Esophagus muscularis mucosa (tissue), 4 donors: ENCODE data around the gene CC2D1A. TPM values are rescaled to one million over a fixed set of nuclear protein-coding genes. Genes with fewer than 3 reads are reported as not detected.

Source experiments
- DNase-seq: peaks from one replicate; pipeline ENCODE4 v3.0.0-alpha.2; 2017; ENCODE audit errors: extremely low spot score
- H3K27ac ChIP-seq, 4 donors: fragments of 200-600 bp; sonication (generic); replicated peaks in 1 of 4; 1 replicate in 3 of 4; 2 replicates in 1 of 4; pipeline ENCODE4 v1.5.1; 2016 to 2019; ENCODE audit warnings: mild to moderate bottlenecking in 1 of 4
- H3K27me3 ChIP-seq, 4 donors: fragments of 200-600 bp; sonication (generic); one replicate each; pipeline versions ENCODE4 v1.5.1 to v1.6.0; 2016 to 2019
- H3K36me3 ChIP-seq, 4 donors: fragments of 200-600 bp; sonication (generic); one replicate each; pipeline ENCODE4 v1.5.1; 2016 to 2019
- H3K4me1 ChIP-seq, 4 donors: fragments of 200-600 bp; sonication (generic); one replicate each; pipeline ENCODE4 v1.5.1; 2016 to 2019
- H3K4me3 ChIP-seq, 4 donors: fragments of 200-600 bp; sonication (generic); 1 replicate in 2 of 4; 2 replicates in 2 of 4; pipeline ENCODE4 v1.5.1; 2016 to 2019; ENCODE audit warnings: mild to moderate bottlenecking in 4 of 4, moderate library complexity in 1 of 4
- H3K9me3 ChIP-seq, 4 donors: fragments of 200-600 bp; sonication (generic); 1 replicate in 3 of 4; 2 replicates in 1 of 4; pipeline ENCODE4 v1.5.1; 2016 to 2019
- CTCF ChIP-seq, 3 experiments: fragments of 200-600 bp in 2 of 3; fragments of 450-650 bp in 1 of 3; sonication (generic) in 2 of 3; IDR thresholded peaks; one replicate each; pipeline ENCODE4 v1.5.1; 2017 to 2019; ENCODE audit warnings: antibody characterized with exemption in 3 of 3, mild to moderate bottlenecking in 2 of 3, moderate library complexity in 1 of 3
- EP300 ChIP-seq: sonication (generic); formaldehyde crosslinking; IDR thresholded peaks from one replicate; pipeline ENCODE4 v1.6.1; 2017; ENCODE audit warnings: antibody characterized with exemption
- POLR2A ChIP-seq: fragments of 450-650 bp; IDR thresholded peaks from one replicate; pipeline ENCODE4 v1.6.1; 2017; ENCODE audit warnings: antibody characterized with exemption, moderate library complexity, mild to moderate bottlenecking, low read depth
- POLR2AphosphoS5 ChIP-seq, 2 donors: sonication (generic); formaldehyde crosslinking; IDR thresholded peaks; one replicate each; pipeline ENCODE4 v1.6.1; 2017; ENCODE audit warnings: antibody characterized with exemption in 2 of 2
- WGBS: methylation state at CpG from one replicate; pipeline ENCODE4 v1.1.5; 2018; 5-methylcytosine and 5-hydroxymethylcytosine counted together
- intact Hi-C: fragments of 100-400 bp; cut with DNase I; formaldehyde crosslinking; loops from one replicate; pipeline ENCODE4 v1.15.1; 2023
- total RNA-seq, 4 donors: library from RNA; depleted of rRNA; stranded (reverse); fragments of >200 nt; gene quantifications; one replicate each; pipeline versions ENCODE4 v1.1.0 to v1.2.1, GENCODE V29; 2016

Gene CC2D1A
- total RNA-seq, 4 donors from 2014 or later, result 22.9 to 42.8 (median 33.6) TPM

GRCh38 chr19:13932911-13933393, 27.0 kb downstream of the CC2D1A start:
- Histone ChIP-seq H3K36me3 (peaks cover 0 to 32% (median 21%) of the 10 kb centered on the region in 4 donors), H3K4me1 (peaks cover 0 to 6% (median 5%) of the 10 kb centered on the region in 4 donors), H3K4me3 (no peak overlapping the region), H3K27ac (no peak overlapping the region), H3K9me3 (no peaks in the 10 kb centered on the region), H3K27me3 (peaks cover 0 to 50% (median 12%) of the 10 kb centered on the region in 4 donors)
- intact Hi-C loops, result no loop called here
- TF ChIP-seq POLR2AphosphoS5 (IDR thresholded peaks at IDR 0.05), result no peak
- TF ChIP-seq CTCF (IDR thresholded peaks at IDR 0.05), result no peak
- no peak for TF ChIP-seq EP300
- TF ChIP-seq POLR2A, result no peak
- 97% methylated on average over 7 of the region's 42 CpGs for WGBS
- no peak for DNase-seq

- 87% methylated on average over 2 of the region's 2 CpGs for WGBS
- H3K4me1 ChIP-seq, result peaks cover 0 to 14% (median 12%) of the 10 kb centered on the region in 4 donors
- DNase-seq, result no peak
- peaks cover 0 to 20% (median 16%) of the 10 kb centered on the region in 4 donors for H3K36me3 ChIP-seq
- TF ChIP-seq EP300, result no peak
- TF ChIP-seq POLR2A, result no peak
- TF ChIP-seq CTCF (IDR thresholded peaks at IDR 0.05), result no peak
- TF ChIP-seq POLR2AphosphoS5 (IDR thresholded peaks at IDR 0.05), result no peak
- H3K9me3 ChIP-seq, result no peaks in the 10 kb centered on the region
- no peak overlapping the region for H3K27ac ChIP-seq
- intact Hi-C loops, result no loop called here
- peaks cover 0 to 59% (median 12%) of the 10 kb centered on the region in 4 donors for H3K27me3 ChIP-seq
- no peak overlapping the region for H3K4me3 ChIP-seq
Observed at GRCh38 chr19:13934785-13935109, 28.7 kb downstream of the CC2D1A start.

- WGBS, result 70% methylated on average over 13 of the region's 22 CpGs
- no peak for TF ChIP-seq CTCF (IDR thresholded peaks at IDR 0.05)
- no peak for TF ChIP-seq EP300
- TF ChIP-seq POLR2AphosphoS5 (IDR thresholded peaks at IDR 0.05), result no peak
- no peak for TF ChIP-seq POLR2A
Observed at GRCh38 chr19:13935765-13936510, 29.9 kb downstream of the CC2D1A start.

GRCh38 chr19:13937479-13938300, 31.7 kb downstream of the CC2D1A start:
- H3K36me3 ChIP-seq, result no peaks in the 10 kb centered on the region
- H3K27me3 ChIP-seq, result peaks cover 0 to 58% (median 12%) of the 10 kb centered on the region in 4 donors
- WGBS, result 37% methylated on average over 5 of the region's 29 CpGs
- TF ChIP-seq EP300 (no peak), POLR2AphosphoS5 (IDR thresholded peaks at IDR 0.05) (no peak), CTCF (IDR thresholded peaks at IDR 0.05) (no peak), POLR2A (no peak)
- H3K4me1 ChIP-seq, result peaks cover 0 to 14% (median 12%) of the 10 kb centered on the region in 4 donors
- peak overlapping the region in 3 of 4 donors; percentile 8 to 27 (median 20) for H3K4me3 ChIP-seq
- H3K9me3 ChIP-seq, result no peaks in the 10 kb centered on the region
- intact Hi-C loops, result no loop called here
- H3K27ac ChIP-seq, result no peak overlapping the region
- DNase-seq, result no peak

More at GRCh38 chr19:13935765-13936510, 29.9 kb downstream of the CC2D1A start:
- Histone ChIP-seq H3K9me3 (no peaks in the 10 kb centered on the region), H3K36me3 (peaks cover 0 to 9% (median 6%) of the 10 kb centered on the region in 4 donors), H3K4me1 (peaks cover 0 to 14% (median 12%) of the 10 kb centered on the region in 4 donors), H3K27ac (no peak overlapping the region), H3K27me3 (peaks cover 0 to 59% (median 12%) of the 10 kb centered on the region in 4 donors), H3K4me3 (no peak overlapping the region)
- DNase-seq, result no peak
- intact Hi-C loops, result no loop called here
